HUES48 (cell line): ENCODE measurements around the gene TOX2.

Experiments used
- H3K27ac ChIP-seq: one replicate; pipeline ENCODE4 v1.7.0; 2013; ENCODE audit warnings: low read depth, low read length, inconsistent platforms
- H3K27me3 ChIP-seq: 2 replicates; pipeline ENCODE4 v1.6.1; 2013; ENCODE audit warnings: mild to moderate bottlenecking, low read length; ENCODE audit not compliant: control insufficient read depth, insufficient read depth
- H3K36me3 ChIP-seq: 2 replicates; pipeline ENCODE4 v1.6.1; 2013; ENCODE audit warnings: low read length; ENCODE audit not compliant: control insufficient read depth, insufficient read depth
- H3K4me1 ChIP-seq: 2 replicates; pipeline ENCODE4 v1.6.1; 2013; ENCODE audit warnings: mild to moderate bottlenecking, low read length; ENCODE audit not compliant: control insufficient read depth, insufficient read depth
- H3K4me3 ChIP-seq: 2 replicates; pipeline ENCODE4 v1.5.1; 2013; ENCODE audit warnings: mild to moderate bottlenecking, low read depth, low read length
- H3K9ac ChIP-seq: 2 replicates; pipeline ENCODE4 v1.6.1; 2013; ENCODE audit warnings: mild to moderate bottlenecking, low read depth, low read length, moderate library complexity
- H3K9me3 ChIP-seq: 2 replicates; pipeline ENCODE4 v1.6.1; 2013; ENCODE audit warnings: low read length; ENCODE audit not compliant: control insufficient read depth, insufficient read depth

TOX2 gene

DNA sequence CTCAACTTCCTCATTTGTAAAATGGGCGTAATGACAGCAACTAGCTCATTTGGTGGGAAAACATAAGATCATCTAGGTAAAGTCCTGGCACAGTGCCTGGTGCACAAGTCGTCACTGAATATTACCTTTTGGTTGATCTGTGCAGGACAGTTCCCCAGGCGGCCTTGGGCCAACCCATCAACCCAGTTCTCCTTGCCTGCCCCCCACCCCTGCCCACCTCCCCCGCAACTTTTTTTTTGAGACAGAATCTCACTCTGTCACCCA, 173.1 kb downstream of the TOX2 start:
- no peak overlapping the region for H3K4me3 ChIP-seq
- H3K27me3 ChIP-seq = no peaks in the 10 kb centered on the region
- H3K9ac ChIP-seq = no peak overlapping the region
- no peak overlapping the region for H3K27ac ChIP-seq
- no peaks in the 10 kb centered on the region for H3K4me1 ChIP-seq
- H3K9me3 ChIP-seq = no peaks in the 10 kb centered on the region
- no peaks in the 10 kb centered on the region for H3K36me3 ChIP-seq

DNA sequence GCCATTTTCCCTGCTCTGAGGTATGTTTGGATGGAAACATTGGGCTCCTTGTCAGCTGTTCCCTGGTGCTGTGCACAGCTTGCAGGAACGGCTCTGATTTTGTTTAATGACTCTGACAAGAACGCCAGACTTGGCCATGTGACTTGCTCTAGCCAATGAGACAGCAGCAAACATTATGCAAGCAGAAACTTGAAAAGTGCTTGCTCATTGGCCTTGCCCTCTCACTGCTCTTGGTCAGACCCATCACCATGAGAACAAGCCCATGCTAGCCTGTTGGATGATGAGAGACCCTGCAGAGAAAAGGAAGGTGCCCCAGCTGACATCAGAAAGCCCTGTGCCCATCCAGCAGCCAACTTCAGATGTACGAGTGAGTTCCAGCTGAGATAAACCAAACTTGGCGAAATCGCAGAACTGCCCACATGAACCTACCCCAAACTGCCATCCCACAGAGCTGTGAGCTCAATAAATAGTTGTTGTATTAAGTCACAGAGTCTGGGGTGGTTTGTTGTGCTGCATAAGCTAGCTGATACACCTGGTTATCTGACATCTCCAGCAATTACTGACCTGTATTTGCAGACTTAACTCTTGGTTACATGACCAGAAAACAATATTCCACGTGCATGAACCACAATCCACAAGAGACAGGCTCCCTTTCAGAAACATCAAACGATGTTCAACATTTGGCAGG, 175.5 kb downstream of the TOX2 start:
- H3K9ac ChIP-seq = no peak overlapping the region
- no peak overlapping the region for H3K27ac ChIP-seq
- H3K36me3 ChIP-seq = no peaks in the 10 kb centered on the region
- no peaks in the 10 kb centered on the region for H3K9me3 ChIP-seq
- H3K4me3 ChIP-seq = no peak overlapping the region
- H3K27me3 ChIP-seq = no peaks in the 10 kb centered on the region
- no peaks in the 10 kb centered on the region for H3K4me1 ChIP-seq

DNA sequence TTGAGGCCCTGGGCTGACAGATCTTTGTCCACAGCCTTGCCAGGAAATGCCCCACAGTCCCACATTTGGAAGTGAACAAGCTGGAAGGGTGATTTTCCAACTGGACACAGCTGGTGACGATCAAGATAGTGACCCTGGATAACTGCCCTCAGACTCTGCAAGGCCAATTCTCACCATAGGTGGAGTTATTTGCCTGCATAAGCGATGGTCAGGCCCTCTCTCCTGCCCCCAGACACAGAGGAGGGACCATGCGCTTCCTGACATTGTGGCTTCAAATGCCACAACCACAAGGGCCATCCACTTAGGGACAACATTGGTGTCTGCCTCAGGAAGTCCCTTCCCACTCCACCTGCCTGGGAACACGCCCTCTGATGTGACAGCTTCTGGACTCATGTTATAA, 176.4 kb downstream of the TOX2 start:
- no peak overlapping the region for H3K27ac ChIP-seq
- H3K27me3 ChIP-seq = no peaks in the 10 kb centered on the region
- no peaks in the 10 kb centered on the region for H3K4me1 ChIP-seq
- H3K9ac ChIP-seq = no peak overlapping the region
- no peaks in the 10 kb centered on the region for H3K36me3 ChIP-seq
- H3K9me3 ChIP-seq = no peaks in the 10 kb centered on the region
- no peak overlapping the region for H3K4me3 ChIP-seq

DNA sequence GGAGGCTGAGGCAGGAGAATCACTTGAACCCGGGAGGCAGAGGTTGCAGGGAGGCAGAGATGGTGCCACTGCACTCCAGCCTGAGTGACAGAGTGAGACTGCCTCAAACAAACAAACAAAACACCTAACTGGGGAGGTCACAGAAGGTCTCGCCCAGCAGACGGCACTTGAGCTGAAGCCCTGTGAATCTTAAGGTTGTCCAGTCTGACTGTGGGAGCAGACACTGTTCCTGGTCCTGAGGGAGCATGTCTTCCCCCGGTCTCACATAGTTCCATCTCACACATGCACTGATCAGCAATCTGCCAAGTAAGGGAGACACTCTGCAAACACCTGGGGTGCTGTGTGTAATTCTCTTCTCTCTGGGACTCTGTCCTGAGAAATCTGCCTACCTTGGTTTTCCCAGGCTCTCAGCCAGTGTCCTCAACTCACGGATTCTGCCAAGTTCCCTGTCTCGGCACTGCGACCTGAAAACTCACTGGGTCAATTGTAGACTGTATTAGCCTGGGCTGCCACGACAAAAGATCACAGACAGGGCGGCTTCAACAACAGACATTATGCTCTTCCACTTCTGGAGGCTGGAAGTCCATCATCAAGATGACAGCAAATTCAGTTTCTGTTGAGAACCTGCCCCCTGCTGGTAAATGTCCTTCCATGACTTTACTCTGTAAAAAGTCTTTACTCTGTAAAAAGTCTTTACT, 178.0 kb downstream of the TOX2 start:
- H3K9ac ChIP-seq = no peak overlapping the region
- H3K27me3 ChIP-seq = no peaks in the 10 kb centered on the region
- no peaks in the 10 kb centered on the region for H3K36me3 ChIP-seq
- H3K4me1 ChIP-seq = no peaks in the 10 kb centered on the region
- H3K27ac ChIP-seq = no peak overlapping the region
- no peak overlapping the region for H3K4me3 ChIP-seq
- H3K9me3 ChIP-seq = no peaks in the 10 kb centered on the region

DNA sequence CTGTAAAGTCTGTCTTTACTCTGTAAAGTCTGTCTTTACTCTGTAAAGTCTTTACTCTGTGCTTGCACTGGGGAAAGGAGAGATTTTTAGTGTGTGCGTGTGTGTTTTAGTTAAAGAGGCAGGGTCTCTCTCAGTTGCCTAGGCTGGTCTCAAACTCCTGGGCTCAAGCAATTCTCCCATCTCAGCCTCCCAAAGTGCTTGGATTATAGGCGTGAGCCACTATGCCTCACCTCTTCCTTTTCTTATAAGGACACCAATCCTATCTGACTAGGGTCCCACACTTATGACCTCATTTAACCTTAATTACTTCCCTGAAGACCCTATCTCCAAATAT, 178.6 kb downstream of the TOX2 start:
- Histone ChIP-seq H3K27ac (no peak overlapping the region), H3K9me3 (no peaks in the 10 kb centered on the region), H3K27me3 (no peaks in the 10 kb centered on the region), H3K4me3 (no peak overlapping the region), H3K9ac (no peak overlapping the region), H3K36me3 (no peaks in the 10 kb centered on the region), H3K4me1 (no peaks in the 10 kb centered on the region)

DNA sequence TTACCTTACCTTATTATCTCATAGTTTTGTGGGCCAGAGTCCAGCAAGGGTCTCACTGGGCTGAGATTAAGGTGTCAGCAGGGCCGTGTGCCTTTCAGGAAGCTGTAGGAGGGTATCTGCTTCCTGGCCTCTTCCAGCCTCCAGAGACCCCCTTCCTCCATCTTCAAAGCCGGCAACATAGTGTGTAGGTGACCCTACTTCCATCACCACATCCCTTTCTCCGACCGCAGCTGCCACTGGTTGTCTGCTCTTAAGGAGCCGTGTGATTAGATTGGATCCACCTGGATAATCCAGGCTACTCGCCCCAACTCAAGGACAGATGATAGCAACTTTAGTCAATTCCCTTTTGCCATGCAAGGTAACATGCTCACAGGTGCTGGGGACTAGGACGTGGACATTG, 181.2 kb downstream of the TOX2 start:
- no peaks in the 10 kb centered on the region for H3K4me1 ChIP-seq
- no peaks in the 10 kb centered on the region for H3K27me3 ChIP-seq
- H3K36me3 ChIP-seq = no peaks in the 10 kb centered on the region
- no peak overlapping the region for H3K27ac ChIP-seq
- no peak overlapping the region for H3K9ac ChIP-seq
- H3K4me3 ChIP-seq = no peak overlapping the region
- no peaks in the 10 kb centered on the region for H3K9me3 ChIP-seq

DNA sequence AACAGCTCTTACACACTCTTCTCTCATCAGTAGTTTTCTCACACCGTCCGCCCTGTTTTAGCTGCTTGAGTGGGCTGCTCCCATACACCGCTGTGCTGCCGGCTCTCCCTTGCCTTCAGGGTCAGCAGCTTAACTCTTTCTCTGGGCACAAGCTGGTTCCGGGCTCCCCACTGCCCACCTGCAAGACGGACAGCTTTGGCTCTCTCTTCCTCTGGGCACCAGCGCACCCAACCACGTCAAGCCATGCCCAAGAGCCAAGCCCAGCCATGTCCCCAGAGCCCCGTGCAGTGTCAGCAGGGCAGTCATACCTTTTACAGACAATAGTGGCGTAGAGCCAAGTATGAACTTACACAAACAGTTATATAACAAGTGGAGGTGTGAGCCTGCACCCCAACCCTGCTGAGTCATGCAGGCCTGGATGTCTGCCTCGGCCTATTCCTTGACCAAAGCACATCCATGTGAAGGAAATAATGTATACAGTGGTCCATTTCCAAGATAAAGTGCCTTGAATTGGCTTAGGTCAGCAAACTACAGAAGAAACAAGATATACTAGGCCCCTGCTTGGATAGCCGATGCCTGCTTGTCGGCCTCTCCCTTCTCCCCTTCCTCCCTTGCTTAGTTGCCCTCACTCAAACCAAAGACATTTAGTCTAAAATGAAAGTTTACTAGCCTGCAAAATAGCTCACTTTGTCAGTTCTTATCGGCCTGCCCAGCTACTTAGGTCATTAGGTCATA, 183.0 kb downstream of the TOX2 start:
- Histone ChIP-seq H3K27me3 (no peaks in the 10 kb centered on the region), H3K36me3 (no peaks in the 10 kb centered on the region), H3K27ac (no peak overlapping the region), H3K4me3 (no peak overlapping the region), H3K4me1 (no peaks in the 10 kb centered on the region), H3K9ac (no peak overlapping the region), H3K9me3 (no peaks in the 10 kb centered on the region)

DNA sequence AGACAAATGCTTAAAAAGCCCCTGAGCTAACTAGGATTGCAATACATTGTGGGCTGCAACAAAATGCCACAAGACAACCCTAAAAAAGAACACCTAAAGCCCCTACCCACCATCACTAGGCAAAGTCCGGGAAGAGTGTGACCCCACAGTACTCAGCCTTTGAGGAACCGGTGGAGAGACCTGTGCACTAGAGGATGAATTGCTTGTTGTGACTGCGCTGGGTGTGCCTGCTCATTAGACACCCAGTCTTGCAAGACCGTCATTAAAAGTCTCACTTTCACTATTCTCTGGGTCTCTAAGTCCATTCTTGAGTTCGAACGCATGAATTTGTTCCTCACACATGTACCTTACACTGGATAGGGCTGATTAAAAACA, 183.6 kb downstream of the TOX2 start:
- H3K27ac ChIP-seq = no peak overlapping the region
- no peaks in the 10 kb centered on the region for H3K4me1 ChIP-seq
- no peaks in the 10 kb centered on the region for H3K9me3 ChIP-seq
- no peaks in the 10 kb centered on the region for H3K27me3 ChIP-seq
- no peaks in the 10 kb centered on the region for H3K36me3 ChIP-seq
- H3K4me3 ChIP-seq = no peak overlapping the region
- H3K9ac ChIP-seq = no peak overlapping the region

DNA sequence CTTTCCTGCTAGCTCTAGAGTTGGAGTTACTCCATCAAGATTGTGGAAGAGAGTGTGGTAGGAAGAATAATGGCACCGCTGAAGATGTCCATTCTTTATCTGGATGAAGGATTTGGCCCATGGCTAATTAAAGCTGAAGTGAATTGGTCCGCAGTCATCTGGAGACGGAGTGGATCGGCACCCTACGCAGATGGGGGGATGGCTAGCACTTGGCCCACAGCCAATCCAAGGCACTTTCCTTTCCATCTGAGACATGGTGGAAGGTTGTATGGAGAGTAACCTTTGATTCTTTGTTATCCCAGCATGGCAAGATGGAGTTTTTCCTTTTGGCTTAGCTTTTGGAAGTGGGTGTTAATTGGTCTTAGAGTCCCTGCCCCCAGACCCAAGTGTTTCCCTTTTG, 184.0 kb downstream of the TOX2 start:
- Histone ChIP-seq H3K4me3 (no peak overlapping the region), H3K9ac (no peak overlapping the region), H3K9me3 (no peaks in the 10 kb centered on the region), H3K36me3 (no peaks in the 10 kb centered on the region), H3K27ac (no peak overlapping the region), H3K27me3 (no peaks in the 10 kb centered on the region), H3K4me1 (no peaks in the 10 kb centered on the region)

DNA sequence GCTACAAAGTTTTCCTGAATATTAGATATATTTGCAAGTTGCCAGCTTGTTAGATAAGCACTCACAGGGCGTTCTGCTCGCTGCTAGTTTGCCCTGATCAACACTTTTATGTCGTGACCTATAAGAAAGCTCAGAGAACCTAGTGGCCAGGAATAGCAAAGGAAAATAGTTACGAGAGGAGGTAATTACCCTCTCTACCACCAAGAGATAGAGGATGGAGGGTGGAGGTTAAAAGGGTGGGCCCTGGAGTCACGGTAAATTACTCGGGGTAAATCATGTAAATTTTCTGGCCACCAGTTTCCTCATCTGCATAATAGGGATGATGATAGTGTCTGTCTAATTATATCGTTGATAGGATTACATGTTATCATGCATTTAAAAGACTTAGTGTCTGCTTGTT, 185.2 kb downstream of the TOX2 start:
- Histone ChIP-seq H3K36me3 (no peaks in the 10 kb centered on the region), H3K27me3 (no peaks in the 10 kb centered on the region), H3K9ac (no peak overlapping the region), H3K4me3 (no peak overlapping the region), H3K9me3 (no peaks in the 10 kb centered on the region), H3K27ac (no peak overlapping the region), H3K4me1 (no peaks in the 10 kb centered on the region)

DNA sequence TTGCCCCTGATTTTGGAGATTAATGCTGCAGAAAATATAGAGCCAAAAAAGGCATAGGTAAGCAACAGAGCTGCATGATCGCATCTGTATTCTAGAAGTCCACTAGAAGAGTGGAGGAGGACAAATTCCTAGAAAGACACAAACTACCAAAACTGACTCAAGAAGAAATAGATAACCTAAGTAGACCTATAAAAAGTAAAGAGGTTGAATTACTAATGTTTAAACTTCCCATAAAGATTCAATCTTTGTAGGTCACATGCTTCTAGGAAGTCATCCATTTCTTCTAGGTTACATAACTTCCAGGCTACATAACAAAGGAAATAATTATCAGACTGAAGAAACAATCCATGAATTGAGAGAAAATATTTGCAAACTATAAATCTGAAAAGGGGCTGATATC, 187.9 kb downstream of the TOX2 start:
- Histone ChIP-seq H3K4me3 (no peak overlapping the region), H3K27me3 (no peaks in the 10 kb centered on the region), H3K27ac (no peak overlapping the region), H3K36me3 (no peaks in the 10 kb centered on the region), H3K9ac (no peak overlapping the region), H3K4me1 (no peaks in the 10 kb centered on the region), H3K9me3 (peaks cover under 1% of the 10 kb centered on the region; the same call in 1 of the 2 replicates)
